Transverse colon (tissue), 4 donors: ENCODE data around the gene TBC1D2B. TPM values are rescaled to one million over a fixed set of nuclear protein-coding genes. Genes with fewer than 3 reads are reported as not detected.

Source experiments
- DNase-seq: peaks from one replicate; pipeline ENCODE4 v3.0.0-alpha.2; 2019
- H3K27ac ChIP-seq, 4 donors: fragments of 200-600 bp; sonication (generic); 2 replicates each; pipeline ENCODE4 v1.5.1; 2016 to 2018; ENCODE audit warnings: inconsistent platforms in 4 of 4
- H3K27me3 ChIP-seq: fragments of 200-600 bp; sonication (generic); 2 replicates; pipeline ENCODE4 v1.5.1; 2017; ENCODE audit warnings: inconsistent platforms
- H3K36me3 ChIP-seq, 4 donors: fragments of 200-600 bp; sonication (generic); 2 replicates each; pipeline ENCODE4 v1.5.1; 2017 to 2019; ENCODE audit warnings: inconsistent platforms in 4 of 4
- H3K4me1 ChIP-seq, 4 donors: fragments of 200-600 bp; sonication (generic); 2 replicates each; pipeline ENCODE4 v1.5.1; 2017 to 2020; ENCODE audit warnings: inconsistent platforms in 4 of 4
- H3K4me3 ChIP-seq, 4 donors: fragments of 200-600 bp; sonication (generic); 1 replicate in 1 of 4; 2 replicates in 3 of 4; pipeline versions ENCODE4 v1.5.1 to v1.6.1; 2017 to 2019; ENCODE audit warnings: inconsistent platforms in 4 of 4
- H3K9me3 ChIP-seq, 2 donors: fragments of 200-600 bp; sonication (generic); 2 replicates each; pipeline ENCODE4 v1.5.1; 2017 to 2019; ENCODE audit warnings: inconsistent platforms in 2 of 2
- CTCF ChIP-seq, 5 experiments: fragments of 200-600 bp in 3 of 5; fragments of 450-650 bp in 2 of 5; sonication (generic) in 3 of 5; IDR thresholded peaks; 1 replicate in 2 of 5; 2 replicates in 3 of 5; pipeline ENCODE4 v1.5.1; 2016 to 2017; ENCODE audit warnings: antibody characterized with exemption in 5 of 5, inconsistent platforms in 3 of 5, mild to moderate bottlenecking in 2 of 5, moderate library complexity in 1 of 5
- EP300 ChIP-seq: sonication (generic); formaldehyde crosslinking; IDR thresholded peaks from one replicate; pipeline ENCODE4 v1.6.1; 2017; ENCODE audit warnings: antibody characterized with exemption, low read depth
- POLR2A ChIP-seq: fragments of 450-650 bp; IDR thresholded peaks from one replicate; pipeline ENCODE4 v1.6.1; 2016; ENCODE audit warnings: antibody characterized with exemption, mild to moderate bottlenecking, moderate library complexity
- POLR2AphosphoS5 ChIP-seq, 3 donors: sonication (generic); formaldehyde crosslinking; IDR thresholded peaks; one replicate each; pipeline ENCODE4 v1.6.1; 2016; ENCODE audit warnings: antibody characterized with exemption in 3 of 3
- WGBS, 2 donors: methylation state at CpG; one replicate each; pipeline ENCODE4 v1.1.5; 2018; ENCODE audit warnings: low coverage in 1 of 2; 5-methylcytosine and 5-hydroxymethylcytosine counted together
- in situ Hi-C, 4 donors: fragments of 200-750 bp; cut with MboI; loops; one replicate each; pipeline versions ENCODE4 v1.15.0 to v1.15.1; 2017; ENCODE audit warnings: low sequenced_read_pairs in 3 of 4, low pct_ligation_motif_present in 1 of 4, low pct_unique_long_range_greater_than_20kb in 1 of 4
- intact Hi-C: fragments of 100-400 bp; cut with DNase I; formaldehyde crosslinking; loops from one replicate; pipeline ENCODE4 v1.15.1; 2023; ENCODE audit warnings: low total_unique reads
- total RNA-seq, 4 donors: library from RNA; depleted of rRNA; stranded (reverse); fragments of >200 nt; gene quantifications; one replicate each; pipeline ENCODE4 v1.1.0, GENCODE V29; 2016

Gene TBC1D2B
- total RNA-seq, 4 donors from 2014 or later: 40.4 to 62.6 (median 53.8) TPM

DNA sequence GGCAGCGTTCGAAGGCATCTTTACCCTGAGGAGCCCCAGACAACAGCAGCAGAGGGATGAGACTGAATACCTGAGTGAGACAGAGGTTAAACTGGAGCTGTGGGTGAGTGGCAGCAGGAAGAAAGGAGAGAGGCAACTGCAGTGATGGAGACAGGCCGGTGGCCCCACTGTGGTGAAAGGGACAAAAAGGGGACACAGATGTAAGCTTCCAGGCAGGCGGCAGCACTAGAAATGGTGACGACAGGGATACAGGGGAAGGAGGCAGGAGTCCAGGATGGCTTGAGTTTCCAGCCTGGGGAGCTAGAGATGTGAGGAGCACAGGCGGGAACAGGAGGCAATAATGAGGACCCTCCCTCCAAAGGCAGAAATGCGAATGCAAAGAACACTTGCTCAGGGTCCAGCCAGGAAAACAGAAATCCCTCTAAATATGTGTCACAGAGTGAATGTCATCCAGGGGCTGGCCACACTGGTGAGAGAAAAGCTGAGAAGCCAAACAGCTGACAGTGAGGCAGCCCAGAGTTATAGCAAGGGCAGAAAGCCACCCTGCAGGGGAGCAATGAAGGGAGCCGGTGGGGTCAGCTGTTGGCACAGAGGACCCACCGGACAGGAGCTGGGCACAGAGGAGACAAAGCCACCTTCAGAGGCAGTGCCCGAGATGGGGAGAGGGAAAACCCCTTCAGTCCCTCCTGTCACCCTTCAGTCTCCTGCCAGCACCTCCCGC lies 70.1 kb downstream of the TBC1D2B start:
- Histone ChIP-seq H3K27me3 (no peaks in the 10 kb centered on the region), H3K4me1 (peaks cover 26 to 54% (median 43%) of the 10 kb centered on the region in 4 donors), H3K9me3 (no peaks in the 10 kb centered on the region), H3K27ac (peak overlapping the region; percentile 28 to 74 (median 64)), H3K36me3 (peaks cover 0 to 20% (median 8%) of the 10 kb centered on the region in 4 donors), H3K4me3 (no peak overlapping the region)
- 73 to 75% methylated on average over 6 to 11 of the region's 11 CpGs for WGBS, 2 donors
- DNase-seq: no peak
- intact Hi-C loops (no loop called here), in situ Hi-C loops (loop anchor here in 2 of 4 donors (10.0 kb wide), 2 partner anchors 87 to 97 kb away; partner anchors contain the start of gene SH2D7 (in 1 of the 2))
- no peak for TF ChIP-seq EP300
- no peak for TF ChIP-seq POLR2AphosphoS5 (IDR thresholded peaks at IDR 0.05)
- TF ChIP-seq CTCF (IDR thresholded peaks at IDR 0.05): no peak
- no peak for TF ChIP-seq POLR2A

DNA sequence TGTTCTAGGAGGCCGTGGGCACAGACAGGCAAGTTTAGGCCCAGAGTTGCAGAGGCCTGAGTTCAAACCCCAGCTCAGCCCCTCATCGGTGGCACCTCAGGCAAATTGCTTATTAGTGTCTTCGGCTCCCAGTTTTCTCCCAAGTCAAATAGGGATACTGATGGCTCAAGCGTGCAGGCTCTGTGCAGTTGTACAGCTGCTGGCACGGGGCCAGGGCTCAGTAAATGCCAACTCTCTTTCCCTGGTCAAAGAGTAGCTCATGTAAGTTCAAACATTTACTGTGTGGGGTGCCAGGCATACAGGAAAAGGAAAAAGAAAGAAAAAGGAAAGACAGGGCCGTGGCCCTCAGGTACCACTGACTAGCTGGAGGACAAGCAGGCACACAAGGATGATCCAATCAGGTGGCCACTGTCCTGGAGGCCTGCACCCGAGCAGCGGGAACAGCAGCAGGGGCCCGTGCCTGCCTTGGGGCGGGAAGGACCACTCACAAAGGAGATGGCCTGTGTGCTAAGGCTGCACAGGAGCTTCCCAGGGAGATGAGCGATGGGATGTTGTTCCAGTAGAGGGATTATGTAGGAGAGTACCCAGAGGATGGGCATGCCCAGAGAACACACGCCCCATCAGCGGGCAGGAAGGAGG lies 70.8 kb downstream of the TBC1D2B start:
- H3K27me3 ChIP-seq: no peaks in the 10 kb centered on the region
- DNase-seq: peak; percentile 71
- in situ Hi-C loops (loop anchor here in 2 of 4 donors (10.0 kb wide), 2 partner anchors 88 to 98 kb away; partner anchors contain the start of gene SH2D7 (in 1 of the 2)), intact Hi-C loops (no loop called here)
- no peaks in the 10 kb centered on the region for H3K9me3 ChIP-seq
- peaks cover 26 to 47% (median 38%) of the 10 kb centered on the region in 4 donors for H3K4me1 ChIP-seq
- H3K4me3 ChIP-seq: no peak overlapping the region
- TF ChIP-seq POLR2AphosphoS5 (IDR thresholded peaks at IDR 0.05): no peak
- TF ChIP-seq EP300: no peak
- no peak for TF ChIP-seq CTCF (IDR thresholded peaks at IDR 0.05)
- TF ChIP-seq POLR2A: no peak
- peak overlapping the region; percentile 28 to 74 (median 64) for H3K27ac ChIP-seq
- 70% methylated on average over 13 of the region's 13 CpGs; no CpG with 5 or more reads in 1 of the 2 donors for WGBS, 2 donors
- peaks cover 0 to 21% (median 8%) of the 10 kb centered on the region in 4 donors for H3K36me3 ChIP-seq

DNA sequence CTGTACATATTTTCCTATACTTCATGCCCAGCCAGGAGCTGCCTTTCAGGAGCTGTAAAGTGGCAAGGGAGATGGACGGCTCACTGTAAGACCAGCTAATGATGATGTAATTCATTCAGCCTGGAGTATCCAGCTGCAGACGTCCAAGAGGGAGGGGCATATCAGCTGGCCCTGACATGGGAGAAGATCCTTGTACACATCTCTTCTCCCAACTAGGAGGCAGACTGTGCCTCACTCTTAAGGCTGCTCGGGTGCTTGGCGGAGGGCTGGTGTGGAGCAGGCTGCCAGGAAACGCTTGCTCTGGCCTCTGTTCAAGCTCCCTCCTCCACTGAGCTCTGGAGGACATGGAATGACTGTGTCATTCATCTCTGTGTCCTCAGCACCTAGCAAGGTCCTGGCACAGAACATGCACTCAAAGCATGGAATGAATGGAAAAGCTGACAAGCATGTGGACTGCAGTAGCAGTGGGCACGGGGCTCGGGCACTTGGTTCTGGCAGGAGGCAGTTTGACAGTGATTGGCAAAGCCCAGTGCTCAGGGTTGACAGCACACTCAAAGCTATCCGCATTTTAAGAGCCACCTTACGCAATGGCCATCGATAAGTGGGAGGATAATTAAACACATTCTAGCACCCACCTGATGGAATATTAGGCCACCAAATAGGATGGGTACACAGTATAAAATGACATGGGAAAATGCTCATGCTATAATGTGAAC lies 72.4 kb downstream of the TBC1D2B start:
- Histone ChIP-seq H3K27ac (peak overlapping the region; percentile 44 to 72 (median 58)), H3K27me3 (no peaks in the 10 kb centered on the region), H3K4me1 (peaks cover 26 to 51% (median 41%) of the 10 kb centered on the region in 4 donors), H3K4me3 (no peak overlapping the region), H3K36me3 (peaks cover 0 to 24% (median 8%) of the 10 kb centered on the region in 4 donors), H3K9me3 (no peaks in the 10 kb centered on the region)
- in situ Hi-C loops: loop anchor here in 2 of 4 donors (10.0 kb wide), 2 partner anchors 90 to 100 kb away; partner anchors contain the start of gene SH2D7 (in 1 of the 2)
- intact Hi-C loops: loop anchor here (5.0 kb wide), 1 partner anchor 102 kb away; no protein-coding TSS in a partner anchor
- 65 to 68% methylated on average over 6 to 10 of the region's 10 CpGs for WGBS, 2 donors
- TF ChIP-seq EP300: no peak
- TF ChIP-seq CTCF (IDR thresholded peaks at IDR 0.05): peak in 1 of 5 experiments; percentile 13
- TF ChIP-seq POLR2A: no peak
- peak; percentile 65 to 73 (median 71) for TF ChIP-seq POLR2AphosphoS5 (IDR thresholded peaks at IDR 0.05)
- peak; percentile 60 for DNase-seq
